ENCODE data around the gene USO1. TPM values are rescaled to one million over a fixed set of nuclear protein-coding genes. Genes with fewer than 3 reads are reported as not detected.

The USO1 gene
- total and polyA plus RNA-seq, 2 of the 13 experiments (the other 11 are each of a cell fraction or from before 2014, with no cell fraction given), result 52.2 to 87.7 TPM

- no peaks in the 10 kb centered on the region for H3K4me1 ChIP-seq (ENCODE audit: insufficient read depth, low read length)
Observed at GRCh38 chr4:75858721-75859120, 134.3 kb downstream of the USO1 start.

GRCh38 chr4:75860606-75861005, 136.2 kb downstream of the USO1 start:
- 44% methylated on average over 2 of the region's 5 CpGs for WGBS (ENCODE audit: low lambda C conversion rate)
- POLR2A ChIA-PET, result no interaction called here
- Histone ChIP-seq H3K27ac (ENCODE audit: extremely low read length, insufficient read depth, low read length) (no peak overlapping the region), H3K4me2 (ENCODE audit: low read depth, low read length) (no peak overlapping the region), H3K4me1 (ENCODE audit: insufficient read depth, low read length) (no peaks in the 10 kb centered on the region), H4K20me1 (ENCODE audit: insufficient read depth, low read length) (no peaks in the 10 kb centered on the region), H3K36me3 (replicated peaks in 1 of 2; ENCODE audit: control insufficient read depth in 1 of 2, insufficient read depth in 2 of 2, low read length in 2 of 2) (no peaks in the 10 kb centered on the region), H3K9me3 (ENCODE audit: low read length) (peaks cover 6% of the 10 kb centered on the region; the same call in 1 of the 2 replicates), H3K79me2 (ENCODE audit: insufficient read depth, low read length) (no peaks in the 10 kb centered on the region), H3K27me3 (ENCODE audit: control insufficient read depth in 1 of 2, insufficient read depth in 2 of 2, low read length in 2 of 2) (no peaks in the 10 kb centered on the region), H3K4me3 (replicated peaks in 1 of 3; ENCODE audit: insufficient read depth in 1 of 3, low read depth in 2 of 3, low read length in 3 of 3) (no peak overlapping the region), H2AFZ (ENCODE audit: low read length) (no peak overlapping the region), H3K9ac (ENCODE audit: insufficient read depth, low read depth, low read length) (no peak overlapping the region)
- DNase-seq (ENCODE audit: low spot score) (no peak), ATAC-seq (no peak), FAIRE-seq (no peak)
- intact Hi-C loops (cut with micrococcal nuclease; ENCODE audit: unreplicated experiment) (no loop called here), in situ Hi-C loops (cut with HindIII; ENCODE audit: extremely low pct_ligation_motif_present, low pct_unique_long_range_greater_than_20kb) (no loop called here)
- no peak for TF ChIP-seq XBP1 (CRISPR knock-in tag; IDR thresholded peaks at IDR 0.05)
- TF ChIP-seq KLF11 (CRISPR knock-in tag; IDR thresholded peaks at IDR 0.05), result no peak
- TF ChIP-seq ZNF713 (CRISPR knock-in tag; IDR thresholded peaks at IDR 0.05), result no peak
- TF ChIP-seq EEA1 (CRISPR knock-in tag; IDR thresholded peaks at IDR 0.05; ENCODE audit: borderline replicate concordance), result no peak
- no peak for TF ChIP-seq ZBTB7B (CRISPR knock-in tag; IDR thresholded peaks at IDR 0.05)
- CTCF ChIA-PET (ENCODE audit: low intra/inter-chr PET ratio, low total read pairs), result no interaction called here
- no TSS peak for BruUV-seq (replicated peaks)

More at GRCh38 chr4:75858721-75859120, 134.3 kb downstream of the USO1 start:
- ChIA-PET CTCF (ENCODE audit: low intra/inter-chr PET ratio, low total read pairs) (no interaction called here), POLR2A (no interaction called here)
- in situ Hi-C loops (cut with HindIII; ENCODE audit: extremely low pct_ligation_motif_present, low pct_unique_long_range_greater_than_20kb) (no loop called here), intact Hi-C loops (cut with micrococcal nuclease; ENCODE audit: unreplicated experiment) (no loop called here)
- 0% methylated on average over 1 of the region's 1 CpG for WGBS (ENCODE audit: low lambda C conversion rate)
- no peaks in the 10 kb centered on the region; a peak in 1 of 5 replicates for H3K27me3 ChIP-seq (ENCODE audit: control insufficient read depth in 1 of 2, insufficient read depth in 2 of 2, low read length in 2 of 2)
- no peaks in the 10 kb centered on the region for H3K36me3 ChIP-seq (replicated peaks in 1 of 2; ENCODE audit: control insufficient read depth in 1 of 2, insufficient read depth in 2 of 2, low read length in 2 of 2)
- FAIRE-seq, result no peak
- DNase-seq (ENCODE audit: low spot score), result no peak
- H3K9ac ChIP-seq (ENCODE audit: insufficient read depth, low read depth, low read length), result no peak overlapping the region
- no peak overlapping the region for H3K27ac ChIP-seq (ENCODE audit: extremely low read length, insufficient read depth, low read length)
- TF ChIP-seq TRIM22 (IDR thresholded peaks at IDR 0.05), result no peak
- peak; percentile 94 for TF ChIP-seq ZNF17 (CRISPR knock-in tag; IDR thresholded peaks at IDR 0.05)
- H4K20me1 ChIP-seq (ENCODE audit: insufficient read depth, low read length), result no peaks in the 10 kb centered on the region
- H3K9me3 ChIP-seq (ENCODE audit: low read length), result peaks cover 6% of the 10 kb centered on the region; the same call in 1 of the 2 replicates
- no peak overlapping the region for H2AFZ ChIP-seq (ENCODE audit: low read length)
- no TSS peak for BruUV-seq (replicated peaks)
- H3K4me3 ChIP-seq (replicated peaks in 1 of 3; ENCODE audit: insufficient read depth in 1 of 3, low read depth in 2 of 3, low read length in 3 of 3), result no peak overlapping the region
- ATAC-seq, result no peak
- H3K79me2 ChIP-seq (ENCODE audit: insufficient read depth, low read length), result no peaks in the 10 kb centered on the region
- H3K4me2 ChIP-seq (ENCODE audit: low read depth, low read length), result no peak overlapping the region

Small RNA genes within 50 kb of the gene (small RNA-seq; reads per million reads assigned to genes)
- 0 reads per million in 3 experiments for gene RNU2-16P (ENCODE audit: insufficient read depth in 2 of 3, insufficient read length in 3 of 3, low read depth in 2 of 3, low replicate concordance in 1 of 3)

Other genes with a start within 250 kb of the USO1 start
- 30.5 and 42.6 TPM in 2 replicates for gene RCHY1, start 210.2 kb upstream of the USO1 start, total RNA-seq (2016; rRNA removed; fragmentation: Illumina TruSeq; extraction: Trizol)
- gene RCHY1, start 210.2 kb upstream of the USO1 start, polyA plus RNA-seq (2011; rRNA removed), result 14.6 and 19.9 TPM in 2 replicates
- 9.3 and 10.6 TPM in 2 replicates for gene THAP6, start 210.1 kb upstream of the USO1 start, total RNA-seq (2016; rRNA removed; fragmentation: Illumina TruSeq; extraction: Trizol)
- gene THAP6, start 210.1 kb upstream of the USO1 start, polyA plus RNA-seq (2011; rRNA removed), result 14.4 and 14.7 TPM in 2 replicates
- not detected in 2 replicates for gene ODAPH, start 168.5 kb upstream of the USO1 start, total RNA-seq (2016; rRNA removed; fragmentation: Illumina TruSeq; extraction: Trizol)
- gene ODAPH, start 168.5 kb upstream of the USO1 start, polyA plus RNA-seq (2011; rRNA removed), result 0.50 TPM in 1 of 2 replicates, not detected in the other
- not detected in 2 replicates for gene CDKL2, start 94.0 kb upstream of the USO1 start, total RNA-seq (2016; rRNA removed; fragmentation: Illumina TruSeq; extraction: Trizol)
- not detected in 2 replicates for gene CDKL2, start 94.0 kb upstream of the USO1 start, polyA plus RNA-seq (2011; rRNA removed)
- 179 and 316 TPM in 2 replicates for gene G3BP2, start 51.2 kb upstream of the USO1 start, total RNA-seq (2016; rRNA removed; fragmentation: Illumina TruSeq; extraction: Trizol)
- gene G3BP2, start 51.2 kb upstream of the USO1 start, polyA plus RNA-seq (2011; rRNA removed), result 45.9 and 51.7 TPM in 2 replicates
- not detected in 2 replicates for gene PPEF2, start 177.9 kb downstream of the USO1 start, total RNA-seq (2016; rRNA removed; fragmentation: Illumina TruSeq; extraction: Trizol)
- 0.01 and 0.04 TPM in 2 replicates for gene PPEF2, start 177.9 kb downstream of the USO1 start, polyA plus RNA-seq (2011; rRNA removed)
- 11.7 and 24.6 TPM in 2 replicates for gene NAAA, start 216.4 kb downstream of the USO1 start, total RNA-seq (2016; rRNA removed; fragmentation: Illumina TruSeq; extraction: Trizol)
- gene NAAA, start 216.4 kb downstream of the USO1 start, polyA plus RNA-seq (2011; rRNA removed), result 20.4 and 22.4 TPM in 2 replicates